AG09309 (cell line): ENCODE data around the gene CDH13.

ENCODE experiments used
- DNase-seq: peaks from one replicate; pipeline ENCODE4 v3.0.0-alpha.2; 2010; ENCODE audit warnings: low read depth
- H3K4me3 ChIP-seq: 2 replicates; pipeline ENCODE4 v1.5.1; 2011; ENCODE audit warnings: mild to moderate bottlenecking, low read depth, low read length, moderate library complexity; ENCODE audit not compliant: control insufficient read depth
- CTCF ChIP-seq: IDR thresholded peaks from 2 replicates; pipeline ENCODE4 v1.5.1; 2011; ENCODE audit warnings: mild to moderate bottlenecking, low read depth, low read length, inconsistent platforms; ENCODE audit not compliant: insufficient read depth, control insufficient read depth; ENCODE audit errors: missing control alignments

CDH13 gene

GRCh38 chr16:83473926-83474650, 847.3 kb downstream of the CDH13 start:
- H3K4me3 ChIP-seq: no peak overlapping the region
- TF ChIP-seq CTCF: no peak
- no peak for DNase-seq

GRCh38 chr16:83475108-83475507, 848.3 kb downstream of the CDH13 start:
- no peak overlapping the region for H3K4me3 ChIP-seq
- no peak for DNase-seq
- no peak for TF ChIP-seq CTCF

- DNase-seq: no peak
- TF ChIP-seq CTCF: no peak
- no peak overlapping the region for H3K4me3 ChIP-seq
Observed at GRCh38 chr16:83481589-83481988, 854.8 kb downstream of the CDH13 start.

- DNase-seq: no peak
- no peak overlapping the region for H3K4me3 ChIP-seq
- no peak for TF ChIP-seq CTCF
Observed at GRCh38 chr16:83482545-83483162, 855.9 kb downstream of the CDH13 start.

GRCh38 chr16:83490073-83490472, 863.3 kb downstream of the CDH13 start:
- DNase-seq: no peak
- H3K4me3 ChIP-seq: no peak overlapping the region
- no peak for TF ChIP-seq CTCF

- DNase-seq: no peak
- H3K4me3 ChIP-seq: no peak overlapping the region
- TF ChIP-seq CTCF: no peak
Observed at GRCh38 chr16:83494459-83494858, 867.7 kb downstream of the CDH13 start.
